NCI-H1930 (cell line): ENCODE data around the gene KRT10.
"Not testable (repeated sequence)": the region's sequence is repeated elsewhere in the genome, so short reads cannot be mapped to it uniquely, and the experiment has no call there.

Experiments used
- DNase-seq, 2 experiments: peaks; one replicate each; lab custom pipeline; 2025; lab: John Stamatoyannopoulos, UW

KRT10 gene

GRCh38 chr17:40832840-40833239 is 10.4 kb upstream of the KRT10 start:
- no peak for DNase-seq

GRCh38 chr17:40830085-40830776 is 7.8 kb upstream of the KRT10 start:
- DNase-seq: no peak

GRCh38 chr17:40828454-40829044 is 6.1 kb upstream of the KRT10 start:
- DNase-seq: no peak

- DNase-seq: no peak
Observed at GRCh38 chr17:40827746-40828453, 5.5 kb upstream of the KRT10 start.

GRCh38 chr17:40825599-40825998 is 3.2 kb upstream of the KRT10 start:
- DNase-seq: no peak

- no peak for DNase-seq
Observed at GRCh38 chr17:40824015-40824832, 1.8 kb upstream of the KRT10 start.

GRCh38 chr17:40821536-40821935 is 878 bp downstream of the KRT10 start:
- DNase-seq: no peak

- no peak for DNase-seq
Observed at GRCh38 chr17:40820228-40820838, 2.1 kb downstream of the KRT10 start.

- no peak for DNase-seq
Observed at GRCh38 chr17:40819528-40820125, 2.8 kb downstream of the KRT10 start.

GRCh38 chr17:40818733-40819527 is 3.5 kb downstream of the KRT10 start:
- peak; percentile 46 to 71 for DNase-seq

- no peak for DNase-seq
Observed at GRCh38 chr17:40818343-40818732, 4.1 kb downstream of the KRT10 start.

GRCh38 chr17:40817103-40817682 is 5.2 kb downstream of the KRT10 start:
- DNase-seq: no peak

- no peak for DNase-seq
Observed at GRCh38 chr17:40816569-40816968, 5.8 kb downstream of the KRT10 start.

GRCh38 chr17:40815381-40815780 is 7.0 kb downstream of the KRT10 start:
- no peak for DNase-seq

- DNase-seq: not testable (repeated sequence)
Observed at GRCh38 chr17:40814657-40815056, 7.8 kb downstream of the KRT10 start.

GRCh38 chr17:40813804-40814203 is 8.6 kb downstream of the KRT10 start:
- no peak for DNase-seq

GRCh38 chr17:40812639-40813038 is 9.8 kb downstream of the KRT10 start:
- DNase-seq: no peak

GRCh38 chr17:40810494-40810893 is 11.9 kb downstream of the KRT10 start:
- DNase-seq: no peak

- DNase-seq: no peak
Observed at GRCh38 chr17:40809721-40810421, 12.5 kb downstream of the KRT10 start.

GRCh38 chr17:40806131-40806530 is 16.3 kb downstream of the KRT10 start:
- DNase-seq: no peak
